SK-MEL-5 (cell line): ENCODE results near the gene BLTP1. TPM values are rescaled to one million over a fixed set of nuclear protein-coding genes. Genes with fewer than 3 reads are reported as not detected.
A peak's percentile ranks its signal among the peaks of the same experiment; 100 is the strongest.
"Not testable (repeated sequence)": the region's sequence is repeated elsewhere in the genome, so short reads cannot be mapped to it uniquely, and the experiment has no call there.

Experiments used
- DNase-seq: peaks from one replicate; pipeline ENCODE4 v3.0.0-alpha.2; 2016; ENCODE audit warnings: low read depth, low spot score
- in situ Hi-C: cut with HindIII; loops from 2 replicates; pipeline ENCODE4 v1.10.0; 2016; ENCODE audit warnings: low sequenced_read_pairs, high pct_unique_total_duplicates, low pct_unique_long_range_greater_than_20kb
- polyA plus RNA-seq, 2 experiments: library from polyadenylated mRNA; depleted of rRNA; stranded (reverse); fragments of >200 nt; gene quantifications; 2 replicates each; pipeline ENCODE4 v1.2.3, GENCODE V29; 2015
- total RNA-seq: library from RNA; depleted of rRNA; stranded (reverse); fragments of >200 nt; shearing (Covaris generic); gene quantifications from 2 replicates; pipeline ENCODE4 v1.2.3, GENCODE V29; 2014; rRNA removed

The BLTP1 gene
- total RNA-seq, result 18.0 and 20.7 TPM in 2 replicates
- 9.4 and 13.5 TPM in 2 replicates for polyA plus RNA-seq (2015; cell fraction: cytosol; rRNA removed)
- 62.8 and 67.4 TPM in 2 replicates for polyA plus RNA-seq (2015; cell fraction: nucleus; rRNA removed)

DNA sequence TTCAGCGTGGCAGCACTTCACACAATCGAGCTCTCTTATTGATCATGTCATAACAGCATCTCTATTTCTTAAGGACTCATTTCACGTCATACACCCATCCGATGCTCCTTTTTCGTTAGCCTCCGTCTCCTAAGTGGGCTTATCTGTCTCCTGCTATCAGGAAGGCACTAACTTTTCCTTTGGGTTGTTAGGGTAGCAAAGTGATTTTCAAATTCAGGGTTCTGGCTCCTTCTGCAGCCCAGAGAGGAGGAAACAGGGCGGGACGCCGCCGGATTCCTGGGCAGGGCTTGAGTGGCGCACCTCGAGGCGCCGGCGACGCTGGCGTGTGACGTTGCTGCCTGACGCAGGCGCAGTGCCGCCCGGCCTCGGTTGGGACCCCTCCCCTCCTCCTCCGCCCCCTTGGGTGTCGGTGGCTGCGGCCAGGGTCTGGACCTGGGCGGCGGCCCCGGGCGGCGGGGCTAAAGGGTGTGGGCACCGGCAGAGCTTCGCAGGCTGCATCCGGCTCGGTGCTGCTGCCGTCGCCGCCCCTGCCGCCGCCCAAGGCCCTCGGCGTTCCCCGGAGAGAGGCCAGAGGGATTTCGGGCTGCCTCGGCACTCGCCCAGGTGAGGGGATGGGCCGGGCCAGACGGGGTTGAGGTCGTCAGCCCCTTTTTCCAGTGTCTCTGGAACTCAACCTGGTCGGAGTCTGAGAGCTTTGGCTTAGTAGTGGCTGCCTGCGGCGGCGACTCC lies at the start of gene BLTP1:
TSS of gene BLTP1 (plus strand) at position 350 of the 729 bp plus-strand sequence. CDS start 18,317 bp downstream, outside the sequence.
- in situ Hi-C loops, result no loop called here

DNA sequence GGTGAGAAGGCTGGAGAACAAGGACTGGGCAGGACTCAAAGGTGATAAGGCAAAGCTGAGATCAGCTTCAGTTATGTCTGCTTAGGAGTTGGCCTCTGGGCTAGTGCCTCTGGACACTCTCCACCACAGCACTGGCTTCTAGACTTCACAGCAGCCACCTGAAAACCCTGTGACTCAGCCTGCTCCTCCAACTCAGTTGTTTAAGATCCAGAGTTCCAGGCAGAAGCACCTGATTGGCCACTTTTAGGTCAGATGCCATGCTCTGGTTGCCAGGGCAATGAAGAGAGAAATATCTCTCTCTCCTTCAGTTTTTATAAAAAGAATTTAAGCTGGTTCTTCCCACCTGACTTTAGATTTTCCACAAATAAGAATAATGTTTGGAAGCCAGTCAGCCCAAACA lies 47.9 kb upstream of the BLTP1 start:
- DNase-seq, result no peak
- in situ Hi-C loops, result no loop called here

More for the DNA sequence above, at the start of gene BLTP1:
- DNase-seq, result peak; percentile 73

DNA sequence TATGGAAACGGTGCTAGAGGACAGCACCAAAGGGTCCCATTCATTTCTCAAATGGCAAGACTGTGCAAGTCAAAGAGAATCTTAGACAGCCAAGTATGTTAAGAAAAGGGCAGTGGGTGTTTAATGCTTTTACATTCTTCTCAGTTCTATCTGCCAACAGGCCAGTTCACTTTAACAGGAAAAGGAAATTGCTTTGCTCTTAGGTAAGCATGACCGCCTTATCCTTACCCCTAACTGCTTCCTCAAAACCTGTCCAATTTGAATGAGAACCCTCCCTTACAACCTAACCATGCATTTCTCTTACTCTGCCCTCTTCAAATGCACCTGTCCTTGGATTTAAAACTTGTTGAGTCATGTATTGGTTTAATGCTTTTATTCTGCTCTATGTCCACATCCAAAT lies 44.5 kb upstream of the BLTP1 start:
- DNase-seq, result no peak
- in situ Hi-C loops, result no loop called here

DNA sequence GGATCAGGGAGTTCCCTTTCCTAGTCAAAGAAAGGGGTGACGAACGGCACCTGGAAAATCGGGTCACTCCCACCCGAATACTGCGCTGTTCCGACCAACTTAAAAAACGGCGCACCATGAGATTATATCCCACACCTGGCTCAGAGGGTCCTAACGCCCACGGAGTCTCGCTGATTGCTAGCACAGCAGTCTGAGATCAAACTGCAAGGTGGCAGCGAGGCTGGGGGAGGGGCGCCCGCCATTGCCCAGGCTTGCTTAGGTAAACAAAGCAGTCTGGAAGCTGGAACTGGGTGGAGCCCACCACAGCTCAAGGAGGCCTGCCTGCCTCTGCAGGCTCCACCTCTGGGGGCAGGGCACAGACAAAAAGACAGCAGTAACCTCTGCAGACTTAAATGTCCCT lies 41.8 kb upstream of the BLTP1 start:
- DNase-seq, in situ Hi-C loops: not testable (repeated sequence)

DNA sequence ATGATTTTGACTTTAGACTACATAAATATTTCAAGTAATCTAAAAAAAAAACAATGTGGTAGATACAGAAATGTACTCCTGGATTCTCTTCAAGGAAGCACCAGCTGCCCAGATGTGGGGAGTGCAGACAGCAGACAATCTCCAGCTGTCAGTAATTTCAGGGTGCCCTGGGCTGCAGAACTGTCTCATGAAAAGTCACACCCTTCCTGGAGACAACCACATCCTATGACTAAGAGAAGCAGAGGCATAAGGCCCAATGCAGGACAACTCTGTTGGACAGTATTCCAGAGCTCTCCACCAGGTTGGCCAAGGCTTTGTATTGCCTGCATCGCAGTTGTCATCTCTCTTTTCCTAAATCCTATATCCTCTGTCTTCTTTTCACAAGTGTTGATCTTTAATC lies 34.4 kb upstream of the BLTP1 start:
- no peak for DNase-seq
- in situ Hi-C loops, result no loop called here

GRCh38 chr4:122118243-122118642 lies 33.9 kb upstream of the BLTP1 start:
- in situ Hi-C loops, result no loop called here
- no peak for DNase-seq

DNA sequence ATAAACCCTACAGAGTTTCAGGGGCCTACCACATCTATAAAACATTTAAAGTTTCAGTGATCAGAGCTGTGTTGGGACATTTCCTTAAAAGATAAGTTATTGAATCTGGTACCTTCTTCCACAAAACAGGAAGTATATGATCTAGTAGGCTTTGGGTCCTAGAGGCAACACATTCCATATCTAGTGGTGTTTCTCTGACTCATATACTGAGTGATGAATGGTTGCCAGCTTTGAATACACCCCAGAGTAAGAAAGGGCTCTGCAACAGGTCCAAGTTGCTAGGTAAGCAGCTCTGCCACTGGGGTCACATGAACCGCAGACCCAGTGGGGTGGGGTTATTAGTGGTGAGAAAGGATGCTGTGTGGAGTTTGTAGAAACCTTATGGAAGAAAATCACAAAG lies 32.4 kb upstream of the BLTP1 start:
- no peak for DNase-seq
- in situ Hi-C loops, result no loop called here

GRCh38 chr4:122121593-122121992 lies 30.5 kb upstream of the BLTP1 start:
- DNase-seq, result no peak
- in situ Hi-C loops, result no loop called here

DNA sequence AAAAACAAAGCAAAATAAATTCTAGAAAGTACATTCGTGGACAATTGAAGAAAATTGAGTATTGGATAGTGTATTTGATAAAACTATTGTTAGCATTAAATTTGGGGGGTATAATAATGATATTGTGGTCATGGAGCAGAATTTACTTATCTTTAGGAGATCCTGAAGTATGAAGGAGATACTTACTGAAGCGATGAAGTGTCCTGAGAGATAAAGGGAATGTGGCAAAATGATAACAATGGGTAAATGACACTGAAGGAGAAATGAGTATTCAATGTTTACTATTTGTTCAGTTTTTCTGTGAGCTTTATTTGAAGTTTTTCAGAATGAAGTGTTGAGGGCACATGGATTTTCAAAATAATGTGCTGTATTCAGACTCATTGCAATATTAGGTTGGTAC lies 30.0 kb upstream of the BLTP1 start:
- no peak for DNase-seq
- in situ Hi-C loops, result no loop called here

GRCh38 chr4:122129061-122129460 lies 23.1 kb upstream of the BLTP1 start:
- in situ Hi-C loops, result no loop called here
- no peak for DNase-seq

- in situ Hi-C loops, result no loop called here
These were observed 20.5 kb upstream of the BLTP1 start for GRCh38 chr4:122131562-122132157.

DNA sequence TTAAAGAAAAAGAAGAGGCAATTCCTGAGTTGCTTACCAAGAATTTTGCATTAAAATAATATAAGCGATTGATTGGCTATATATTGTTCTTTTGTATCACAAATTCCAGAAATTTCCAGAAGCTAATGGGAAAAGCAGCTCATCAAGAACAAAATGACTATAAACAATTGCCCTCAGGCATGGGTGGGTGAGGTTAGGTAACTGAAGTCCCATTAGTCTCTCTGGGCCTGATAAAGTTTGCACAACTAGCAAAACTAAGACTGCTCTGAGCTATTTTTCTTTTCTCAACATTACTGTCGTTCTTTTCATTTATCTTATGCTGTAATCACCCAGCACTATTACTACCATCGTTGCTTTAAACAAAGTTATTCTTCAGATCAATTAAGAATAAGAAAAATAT lies 19.2 kb upstream of the BLTP1 start:
- no peak for DNase-seq
- in situ Hi-C loops, result no loop called here

More at GRCh38 chr4:122131562-122132157, 20.5 kb upstream of the BLTP1 start:
- no peak for DNase-seq

DNA sequence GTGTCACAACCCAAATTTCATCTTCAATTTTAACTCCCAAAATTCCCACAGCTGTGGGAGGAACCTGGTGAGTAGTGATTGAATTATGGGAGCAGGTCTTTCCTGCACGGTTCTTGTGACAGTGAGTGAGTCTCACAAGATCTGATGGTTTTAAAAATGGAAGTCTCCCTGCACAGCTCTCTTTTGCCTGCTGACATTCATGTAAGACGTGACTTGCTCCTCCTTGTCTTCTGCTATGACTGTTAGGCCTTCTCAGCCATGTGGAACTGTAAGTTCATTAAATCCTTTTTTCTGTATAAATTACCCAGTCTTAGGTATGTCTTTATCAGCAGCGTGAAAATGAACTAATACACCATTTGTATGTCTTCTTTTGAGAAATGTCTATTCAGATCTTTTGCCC lies 13.0 kb upstream of the BLTP1 start:
- in situ Hi-C loops, result no loop called here
- no peak for DNase-seq

GRCh38 chr4:122140834-122141233 lies 11.3 kb upstream of the BLTP1 start:
- DNase-seq, result no peak
- in situ Hi-C loops, result no loop called here

- DNase-seq, result no peak
- in situ Hi-C loops, result no loop called here
These were observed 9.4 kb upstream of the BLTP1 start for GRCh38 chr4:122142687-122143086.

- no peak for DNase-seq
- in situ Hi-C loops, result no loop called here
These were observed 5.5 kb upstream of the BLTP1 start for GRCh38 chr4:122146652-122147051.

GRCh38 chr4:122150931-122151330 lies 1.2 kb upstream of the BLTP1 start:
- in situ Hi-C loops, result no loop called here
- DNase-seq, result no peak

DNA sequence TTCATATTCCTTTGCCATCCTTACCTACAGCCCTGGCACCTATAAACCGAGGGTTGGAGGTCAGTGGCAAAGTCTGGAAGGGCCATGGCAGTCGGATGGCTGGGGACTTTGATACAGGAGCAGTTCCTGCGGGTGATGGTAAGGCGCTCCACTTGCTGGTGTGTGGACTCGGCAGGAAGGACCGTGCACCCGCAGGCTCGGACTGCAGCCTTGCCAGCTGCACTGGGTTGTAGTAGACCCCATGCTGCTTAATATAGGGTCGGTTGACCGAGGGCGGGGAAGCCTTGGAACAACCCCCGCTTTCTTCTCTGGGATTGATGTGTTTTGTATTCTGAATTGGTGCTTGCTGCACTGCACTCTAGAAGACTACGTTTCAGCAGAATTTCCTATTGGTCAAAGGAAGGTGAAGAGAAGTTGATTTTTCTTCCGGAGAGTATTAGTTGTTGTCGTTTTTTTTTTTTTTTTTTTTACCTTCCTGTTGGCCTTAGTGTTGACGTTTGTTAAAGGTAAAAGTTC lies 638 bp downstream of the BLTP1 start:
- peak; percentile 29 for DNase-seq
- in situ Hi-C loops, result no loop called here

GRCh38 chr4:122156819-122157218 lies 4.7 kb downstream of the BLTP1 start:
- no peak for DNase-seq
- in situ Hi-C loops, result no loop called here
